ENCODE measurements around the gene KCNV2.

KCNV2 gene

DNA sequence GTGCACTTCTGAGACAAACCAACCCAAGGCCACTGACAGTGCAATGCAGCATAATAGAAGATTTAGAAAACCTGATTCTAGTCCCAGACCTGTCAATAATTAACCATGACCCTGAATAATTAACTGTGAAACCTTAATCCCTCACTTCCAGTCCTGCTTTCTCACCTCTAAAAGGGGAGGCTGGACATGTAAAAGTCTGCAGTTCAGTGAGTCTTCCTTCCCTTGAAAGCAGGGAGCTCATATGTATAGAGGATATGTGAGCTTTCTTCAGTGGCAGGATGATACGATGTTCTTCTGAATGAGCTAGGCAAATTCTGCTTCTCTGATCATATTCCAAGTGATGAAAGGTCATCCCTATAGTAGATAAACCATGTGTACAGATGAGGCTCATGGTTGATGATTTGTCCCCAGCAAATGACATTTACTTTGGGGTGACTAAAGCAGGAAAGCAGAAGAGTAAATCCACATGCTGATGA, 2.9 kb downstream of the KCNV2 start:
- no peak for DNase-seq (ENCODE audit: low read depth)

DNA sequence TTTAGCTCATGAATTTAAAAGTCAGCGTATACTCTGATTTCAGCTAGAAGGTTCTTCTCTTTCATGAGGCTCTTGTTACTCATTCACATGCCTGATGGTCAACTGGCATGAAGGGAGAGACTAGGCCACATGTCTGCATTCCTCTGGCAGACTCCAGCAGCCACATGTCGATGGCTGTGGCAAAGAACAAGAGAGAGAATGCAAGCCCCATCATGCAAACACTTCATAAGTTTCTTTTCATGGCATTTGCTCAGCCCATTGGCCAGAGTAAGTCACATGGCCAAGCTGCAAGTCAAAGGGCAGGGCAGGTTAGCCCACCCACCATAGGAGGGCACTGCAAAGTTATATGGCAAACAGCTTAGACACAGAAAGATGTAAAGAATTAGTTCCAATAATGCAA, 5.4 kb downstream of the KCNV2 start:
- peak; percentile 74 for DNase-seq (ENCODE audit: low read depth)

DNA sequence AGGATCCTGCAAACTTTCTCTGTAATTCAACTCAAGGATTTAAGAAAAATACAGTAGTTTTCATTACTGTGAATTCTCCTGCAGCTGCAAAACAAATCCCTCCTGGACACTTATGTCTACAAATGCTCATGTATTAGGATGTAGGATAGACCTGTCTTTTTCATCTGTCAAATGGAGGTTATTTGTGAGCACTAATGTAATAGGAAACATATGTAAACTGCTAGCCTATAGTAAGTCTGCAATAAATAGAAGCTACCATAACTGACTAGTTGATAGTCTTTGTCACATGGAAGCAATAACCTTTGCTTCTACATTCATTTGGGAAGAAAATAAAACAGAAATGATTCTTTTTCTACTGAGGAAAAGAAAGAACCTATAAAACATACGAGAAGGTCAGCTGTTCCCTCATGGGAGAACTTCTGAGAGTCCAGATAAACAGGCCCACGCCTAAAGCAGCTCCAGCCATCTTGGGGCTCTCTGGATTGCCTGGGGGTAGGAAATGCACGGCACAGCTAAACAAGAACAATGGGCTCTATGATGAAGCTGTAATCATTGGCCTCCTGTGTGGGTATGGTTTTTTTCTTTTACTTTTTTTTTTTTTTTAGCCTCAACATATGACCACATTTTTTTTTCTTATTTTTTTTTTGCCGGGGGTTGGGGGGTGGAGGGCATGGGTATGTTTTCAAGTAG, 6.2 kb downstream of the KCNV2 start:
- no peak for DNase-seq (ENCODE audit: low read depth)

DNA sequence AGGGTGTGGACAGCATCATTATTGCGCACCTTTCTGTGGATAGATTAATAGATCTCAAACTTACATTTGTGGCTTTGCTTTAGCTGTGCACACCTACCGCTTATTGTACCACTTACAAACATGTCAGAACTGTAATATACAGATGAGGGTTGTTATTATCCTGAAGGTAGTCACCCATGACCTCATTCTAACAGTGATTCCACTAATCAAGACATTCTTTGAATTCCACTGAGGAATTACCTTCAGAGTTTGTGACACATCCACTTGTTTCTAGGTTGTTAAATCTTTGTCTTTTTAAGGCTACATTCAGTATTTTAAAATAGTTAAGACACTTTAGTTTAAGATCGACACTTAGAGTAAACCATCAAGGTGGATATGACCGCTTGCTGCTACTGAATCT, 7.8 kb downstream of the KCNV2 start:
- DNase-seq (ENCODE audit: low read depth): no peak

DNA sequence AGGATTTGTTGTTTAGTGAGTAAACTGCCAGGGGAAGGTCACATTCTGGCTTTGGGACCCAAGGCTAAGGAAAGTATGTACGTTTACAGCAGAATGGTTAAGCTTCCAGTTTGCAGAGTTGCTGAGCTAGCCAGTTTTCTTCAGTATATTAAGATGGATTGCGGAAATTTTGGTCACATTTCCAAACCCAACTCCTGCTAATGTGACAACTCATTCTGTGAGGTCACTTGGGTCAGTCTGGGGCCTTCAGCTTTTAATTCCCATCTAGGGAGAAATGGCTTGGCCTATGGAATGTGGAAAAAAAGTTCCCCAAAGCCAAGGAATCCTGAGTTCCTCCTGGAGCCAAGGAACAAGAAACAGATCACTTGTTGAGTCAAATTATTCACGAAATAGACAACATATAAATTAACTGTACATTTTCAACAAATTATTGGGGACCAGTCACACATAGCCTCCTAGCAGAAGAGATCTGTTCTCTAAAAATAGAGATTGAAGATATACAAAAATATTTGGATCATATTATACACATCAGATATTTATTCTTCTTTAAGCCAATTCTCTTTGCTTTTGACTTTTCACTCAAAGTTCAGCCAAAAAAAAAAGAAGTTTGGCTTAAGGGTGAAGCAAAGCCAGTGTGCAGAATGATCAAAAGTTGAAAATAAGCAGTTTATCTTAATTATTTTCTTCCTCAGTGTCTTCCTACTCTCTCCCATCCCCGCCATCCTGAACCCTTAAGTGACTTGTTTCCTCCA, 8.8 kb downstream of the KCNV2 start:
- peak; percentile 37 for DNase-seq (ENCODE audit: low read depth)

DNA sequence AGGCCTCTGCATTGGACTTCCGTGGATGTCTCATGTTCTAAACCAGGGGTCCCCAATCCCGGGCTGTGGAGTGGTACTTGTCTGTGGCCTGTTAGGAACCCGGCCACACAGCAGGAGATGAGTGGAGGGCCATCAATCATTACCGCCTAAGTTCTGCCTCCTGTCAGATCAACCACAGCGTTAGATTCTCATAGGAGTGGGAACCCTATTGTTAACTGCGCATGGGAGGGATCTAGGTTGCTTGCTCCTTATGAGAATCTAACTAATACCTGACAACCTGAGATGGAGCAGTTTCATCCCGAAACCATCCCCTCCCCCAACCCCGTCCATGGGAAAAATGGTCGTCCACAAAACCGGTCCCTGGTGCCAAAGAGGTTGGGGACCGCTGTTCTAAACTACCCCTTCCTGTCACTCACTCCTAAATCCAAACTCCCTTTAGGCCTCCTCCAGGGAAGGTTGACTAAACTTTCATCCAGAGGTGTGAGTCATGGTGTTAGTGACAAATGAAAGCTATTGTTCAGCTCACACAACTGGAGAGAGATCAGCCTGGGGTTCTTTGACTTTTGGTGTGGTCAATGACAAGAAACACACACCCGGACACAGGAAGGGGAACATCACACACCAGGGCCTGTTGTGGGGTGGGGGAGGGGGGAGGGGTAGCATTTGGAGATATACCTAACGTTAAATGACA, 9.5 kb downstream of the KCNV2 start:
- peak; percentile 32 for DNase-seq (ENCODE audit: low read depth)

DNA sequence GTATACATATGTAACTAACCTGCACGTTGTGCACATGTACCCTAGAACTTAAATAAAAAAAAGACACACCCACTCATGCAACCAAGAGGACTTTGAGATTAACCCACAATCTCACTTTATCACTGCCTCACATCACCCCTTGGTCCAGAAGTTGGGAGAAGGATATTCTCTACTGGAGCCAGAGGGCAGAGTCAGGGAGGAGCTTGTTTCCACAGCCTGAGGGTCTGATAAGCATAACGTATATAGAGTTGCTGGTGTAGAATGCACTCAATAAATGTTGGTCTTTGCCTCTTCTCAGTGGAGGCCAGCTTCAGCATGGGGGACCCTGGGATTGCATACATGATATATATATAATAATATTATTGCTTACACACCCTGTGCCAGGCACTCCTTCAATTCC, 10.1 kb downstream of the KCNV2 start:
- no peak for DNase-seq (ENCODE audit: low read depth)

DNA sequence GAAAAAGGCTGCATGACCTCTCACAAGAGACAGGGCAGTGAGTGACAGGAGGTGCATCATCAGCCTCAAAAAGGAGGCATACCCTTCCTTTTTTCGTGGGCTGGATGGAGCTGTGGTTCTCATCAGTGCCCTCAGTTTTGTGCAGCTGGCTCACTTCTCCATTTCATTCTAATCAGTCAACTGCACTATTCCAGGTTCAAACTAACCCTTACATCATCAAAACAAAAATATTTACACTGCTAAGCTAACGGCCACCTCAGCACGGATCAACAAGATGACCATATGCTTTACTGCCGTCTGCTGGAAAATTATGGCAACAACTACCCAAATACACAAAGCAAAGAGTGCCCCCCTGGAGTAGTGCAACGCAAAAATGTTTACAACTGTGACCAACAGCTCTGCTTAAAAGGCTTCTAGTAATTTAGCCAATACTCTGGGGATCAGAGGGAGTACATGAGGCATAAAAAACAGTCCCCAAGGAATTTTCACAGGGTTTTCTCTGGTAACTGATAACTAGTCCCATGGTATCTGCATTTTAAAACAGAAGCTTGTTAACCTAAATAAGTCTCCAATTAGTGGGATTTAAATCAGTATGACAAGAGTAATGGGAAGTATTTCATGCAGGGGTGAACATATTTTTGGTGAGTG, 10.8 kb downstream of the KCNV2 start:
- peak; percentile 61 for DNase-seq (ENCODE audit: low read depth)

DNA sequence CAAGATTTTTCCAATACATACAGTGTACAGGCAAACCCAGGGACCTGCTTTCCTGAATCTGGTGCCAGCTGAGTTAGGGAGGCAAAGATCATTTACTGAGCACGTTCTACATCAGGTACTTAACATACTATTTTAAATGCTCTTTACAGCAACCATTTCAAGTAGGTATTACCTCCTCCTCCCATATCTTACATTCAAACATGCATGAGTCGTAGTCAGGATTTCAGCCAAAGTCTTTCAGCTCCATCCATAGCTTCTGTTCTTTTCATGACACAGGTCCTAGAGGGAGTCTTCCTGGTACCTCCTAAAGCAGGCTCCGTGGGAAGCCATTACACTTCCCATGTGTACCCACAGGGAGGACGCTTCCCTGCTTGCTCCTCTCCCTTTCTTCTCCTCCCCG, 11.7 kb downstream of the KCNV2 start:
- peak; percentile 52 for DNase-seq (ENCODE audit: low read depth)

DNA sequence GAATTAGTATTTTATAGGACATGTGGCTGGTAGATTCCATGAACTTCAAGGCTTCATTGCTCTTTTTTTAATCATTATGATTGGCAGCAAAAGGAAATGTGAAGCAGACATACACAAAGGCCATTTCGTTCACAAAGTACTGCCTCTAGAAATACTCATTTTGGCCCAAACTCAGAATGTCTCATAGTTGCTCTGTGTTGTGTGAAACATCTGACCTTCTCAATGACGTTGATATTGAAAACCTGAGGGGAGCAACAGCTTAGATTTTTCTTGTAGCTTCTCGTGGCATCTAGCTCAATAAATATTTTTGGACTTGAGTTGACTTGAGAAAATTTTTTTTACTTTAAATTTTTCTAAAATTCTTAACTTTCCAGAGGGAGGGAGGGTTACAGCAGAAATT, 12.4 kb downstream of the KCNV2 start:
- peak; percentile 25 for DNase-seq (ENCODE audit: low read depth)

DNA sequence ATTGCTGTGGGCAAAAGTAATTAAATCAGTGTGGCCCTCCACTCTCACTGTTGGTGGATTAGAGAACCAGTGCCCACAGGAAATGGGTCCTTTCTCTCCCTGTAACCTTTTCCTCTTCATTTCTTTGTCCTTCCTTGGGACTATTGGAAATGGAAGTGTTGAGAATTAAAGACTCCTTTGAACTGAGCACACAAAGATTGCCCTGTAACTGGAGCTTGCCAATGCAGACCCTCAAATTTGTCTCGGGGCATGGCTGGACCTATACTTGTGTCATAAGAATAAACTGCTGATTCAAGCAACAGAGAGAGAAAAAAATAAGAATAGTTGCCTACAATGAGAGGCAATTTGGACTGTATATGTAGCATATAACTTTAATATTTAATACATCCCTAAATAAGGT, 13.7 kb downstream of the KCNV2 start:
- DNase-seq (ENCODE audit: low read depth): no peak

DNA sequence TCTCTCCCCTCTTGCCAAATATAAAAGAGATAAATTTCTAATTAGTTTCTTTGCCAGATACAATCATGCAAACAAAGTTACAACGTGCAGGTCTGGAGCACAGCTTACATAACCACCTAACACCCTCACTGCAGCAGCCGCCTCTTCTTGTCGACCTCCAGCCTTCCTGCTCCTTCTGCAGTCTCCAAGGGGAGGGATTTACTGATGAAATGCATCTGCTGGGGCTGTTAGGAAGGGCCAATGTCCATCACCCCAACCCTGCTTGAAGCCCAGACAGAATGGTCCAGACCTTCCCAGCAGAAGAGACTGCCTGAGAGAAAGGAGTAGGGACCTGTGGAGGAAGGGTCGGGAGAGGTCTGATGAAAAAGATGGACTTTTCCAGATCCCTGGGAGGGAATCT, 15.2 kb downstream of the KCNV2 start:
- DNase-seq (ENCODE audit: low read depth): no peak

DNA sequence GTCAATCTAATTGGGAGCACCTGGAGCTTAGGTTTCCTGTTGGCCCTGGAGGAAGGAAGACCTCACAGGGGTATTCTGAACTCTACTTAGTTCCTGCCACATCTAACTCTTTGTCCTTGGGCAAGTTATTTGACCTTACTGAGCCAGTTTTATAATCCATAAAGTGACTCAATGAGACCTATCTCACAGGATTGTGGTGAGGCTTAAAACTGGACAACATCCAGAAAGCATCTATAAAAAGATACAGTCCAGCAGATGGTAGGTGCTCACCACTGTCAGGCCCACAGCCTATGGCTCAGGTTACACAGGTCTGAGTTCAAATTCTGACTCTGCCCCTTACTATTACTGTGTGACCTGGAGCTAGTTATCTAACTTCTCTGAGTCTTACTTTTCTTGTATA, 23.3 kb downstream of the KCNV2 start:
- peak; percentile 68 for DNase-seq (ENCODE audit: low read depth)

DNA sequence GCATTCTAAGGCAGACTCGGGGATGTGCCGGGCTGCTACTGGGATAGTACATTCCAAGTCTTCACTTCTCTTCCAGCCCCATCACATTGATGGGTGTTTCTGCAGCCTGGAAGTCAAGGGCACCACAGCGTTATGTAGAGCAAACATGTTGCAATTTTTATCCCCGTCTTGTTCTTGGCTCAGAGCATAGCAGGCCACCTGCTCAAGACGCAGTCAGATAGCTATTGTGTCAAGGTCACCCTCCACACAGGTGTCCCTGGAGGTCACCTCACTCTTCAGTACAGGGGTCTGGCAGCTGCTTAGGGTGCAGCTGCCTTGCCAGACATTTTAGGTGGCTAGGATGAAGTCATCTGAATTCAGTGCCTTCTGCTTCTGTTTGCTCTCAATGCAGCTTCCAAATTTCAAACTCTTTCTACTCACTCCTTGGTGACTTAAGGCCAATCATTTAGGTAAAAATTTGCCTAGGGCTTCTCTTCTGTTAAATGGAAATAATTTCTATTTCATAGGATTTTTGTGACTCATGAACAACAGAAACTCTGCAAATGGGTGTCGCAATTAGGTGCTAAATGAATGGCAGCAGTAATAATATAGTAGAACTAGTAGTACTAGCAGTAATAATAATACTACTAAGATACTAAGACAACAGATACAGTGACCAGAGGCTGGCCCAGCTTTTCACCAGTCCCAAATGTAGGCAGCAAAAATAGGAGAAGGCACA, 24.3 kb downstream of the KCNV2 start:
- DNase-seq (ENCODE audit: low read depth): no peak

DNA sequence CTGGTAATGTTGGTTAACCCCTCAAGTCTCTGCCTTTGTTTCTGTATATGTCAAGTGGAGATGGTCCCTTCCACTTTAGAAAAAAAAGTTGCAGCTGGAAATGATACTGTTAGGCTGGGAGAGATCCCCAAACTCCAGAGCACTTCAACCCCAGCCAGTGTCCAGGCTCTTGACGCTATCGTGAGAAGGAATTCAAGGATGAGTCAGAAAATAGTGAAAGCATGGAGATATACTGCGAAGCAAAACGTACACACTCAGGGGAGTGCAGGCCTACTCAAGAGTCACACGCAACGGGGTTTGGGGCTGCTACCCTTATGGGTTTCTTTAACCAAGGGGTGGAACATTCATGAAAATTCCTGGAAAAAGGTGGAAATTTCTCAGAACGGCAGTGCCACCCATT, 24.9 kb downstream of the KCNV2 start:
- peak; percentile 27 for DNase-seq (ENCODE audit: low read depth)

DNA sequence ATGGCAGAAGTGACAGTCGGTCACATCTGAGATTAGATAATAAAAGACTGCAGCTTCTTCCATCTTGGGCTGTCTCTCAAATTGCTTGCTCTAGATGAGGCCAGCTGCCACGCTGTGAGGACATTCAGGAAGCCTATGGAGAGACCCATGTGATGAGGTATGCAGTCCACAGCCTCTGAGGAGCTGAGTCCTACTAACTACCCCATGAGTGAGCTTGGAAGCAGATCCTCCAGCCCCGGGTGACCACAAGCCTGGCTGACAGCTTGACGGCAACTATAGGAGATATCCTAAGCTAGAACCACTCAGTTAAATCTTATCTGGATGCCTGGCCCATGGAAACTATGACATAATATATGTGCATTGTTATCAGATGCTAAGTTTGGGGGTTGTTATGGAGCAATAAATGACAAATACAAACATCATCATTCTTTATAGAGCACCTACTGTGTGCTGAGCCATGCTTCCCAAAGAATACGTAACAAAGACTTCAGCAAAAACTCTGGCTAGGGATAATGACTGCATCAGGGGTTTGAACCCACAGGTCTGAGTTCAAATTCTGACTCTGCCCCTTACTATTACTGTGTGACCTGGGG, 26.7 kb downstream of the KCNV2 start:
- DNase-seq (ENCODE audit: low read depth): no peak

DNA sequence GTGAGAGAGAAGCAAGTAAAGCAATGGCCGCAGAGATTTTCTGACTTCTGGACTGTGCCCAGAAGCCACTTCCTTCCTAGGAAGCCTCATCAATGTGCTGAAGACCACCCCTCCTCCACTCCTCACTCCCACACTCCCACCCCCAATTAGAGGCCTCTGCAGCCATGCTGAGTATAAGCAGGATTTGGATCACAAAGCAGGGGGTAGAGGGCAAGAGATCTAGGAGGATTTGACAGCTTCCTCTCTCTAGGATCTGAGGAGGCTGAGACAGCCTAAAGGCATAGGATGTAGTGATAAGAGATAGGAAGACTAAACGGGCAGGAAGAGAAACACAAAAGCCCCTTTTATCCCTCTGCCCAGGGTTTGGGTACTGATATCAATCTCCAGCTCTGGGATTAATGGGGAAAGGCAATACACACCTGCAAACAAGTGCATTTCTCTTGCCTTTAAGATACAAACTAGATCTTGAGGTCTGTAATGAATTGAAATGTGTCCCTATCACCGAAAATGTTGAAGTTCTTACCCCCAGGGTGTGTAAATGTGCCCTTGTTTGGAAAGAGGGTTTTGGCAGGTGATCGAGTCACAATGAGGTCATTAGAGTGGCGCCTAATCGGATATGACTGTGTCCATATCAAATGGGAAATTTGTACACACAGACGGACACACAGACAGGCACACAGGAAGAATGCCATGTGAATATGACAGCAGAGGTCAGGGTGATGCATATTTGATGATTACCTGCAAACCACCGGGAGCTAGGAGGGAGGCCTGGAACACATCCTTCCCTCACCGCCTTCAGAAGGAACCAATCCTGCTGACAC, 28.5 kb downstream of the KCNV2 start:
- no peak for DNase-seq (ENCODE audit: low read depth)

DNA sequence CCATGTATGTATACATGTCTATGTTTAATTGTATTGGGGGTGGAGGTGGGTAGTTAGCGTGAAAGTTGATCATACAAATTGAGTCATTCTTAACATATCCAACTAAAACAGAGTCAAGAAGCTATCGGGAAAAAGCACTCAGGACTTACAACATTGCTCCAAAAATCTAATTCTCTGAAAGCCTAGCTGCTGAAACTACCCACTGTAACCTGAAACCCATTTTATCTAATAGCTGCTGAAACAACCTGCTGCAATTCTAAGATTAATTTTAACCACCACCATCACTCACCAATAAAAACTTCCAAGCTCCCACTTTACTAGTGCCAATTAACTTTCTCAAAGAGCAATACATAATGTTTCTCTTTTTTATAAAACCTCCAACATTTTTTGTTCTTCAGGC, 32.2 kb downstream of the KCNV2 start:
- no peak for DNase-seq (ENCODE audit: low read depth)

DNA sequence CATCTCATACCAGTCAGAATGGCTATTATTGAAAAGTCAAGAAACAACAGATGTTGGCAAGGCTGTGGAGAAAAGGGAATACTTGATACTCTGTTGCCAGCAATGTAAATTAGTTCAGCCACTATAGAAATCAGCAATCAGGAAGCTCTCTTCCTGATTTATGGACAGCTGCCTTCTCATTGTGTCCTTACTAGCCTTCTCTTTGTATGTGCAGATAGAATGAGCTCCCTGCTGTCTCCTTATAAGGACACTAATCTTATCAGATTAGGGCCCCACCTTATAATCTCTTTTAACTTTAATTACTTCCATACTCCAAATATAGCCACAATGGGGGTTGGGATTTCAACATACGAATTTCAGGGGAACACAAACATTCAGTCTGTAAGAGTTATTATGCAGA, 38.0 kb downstream of the KCNV2 start:
- no peak for DNase-seq (ENCODE audit: low read depth)

DNA sequence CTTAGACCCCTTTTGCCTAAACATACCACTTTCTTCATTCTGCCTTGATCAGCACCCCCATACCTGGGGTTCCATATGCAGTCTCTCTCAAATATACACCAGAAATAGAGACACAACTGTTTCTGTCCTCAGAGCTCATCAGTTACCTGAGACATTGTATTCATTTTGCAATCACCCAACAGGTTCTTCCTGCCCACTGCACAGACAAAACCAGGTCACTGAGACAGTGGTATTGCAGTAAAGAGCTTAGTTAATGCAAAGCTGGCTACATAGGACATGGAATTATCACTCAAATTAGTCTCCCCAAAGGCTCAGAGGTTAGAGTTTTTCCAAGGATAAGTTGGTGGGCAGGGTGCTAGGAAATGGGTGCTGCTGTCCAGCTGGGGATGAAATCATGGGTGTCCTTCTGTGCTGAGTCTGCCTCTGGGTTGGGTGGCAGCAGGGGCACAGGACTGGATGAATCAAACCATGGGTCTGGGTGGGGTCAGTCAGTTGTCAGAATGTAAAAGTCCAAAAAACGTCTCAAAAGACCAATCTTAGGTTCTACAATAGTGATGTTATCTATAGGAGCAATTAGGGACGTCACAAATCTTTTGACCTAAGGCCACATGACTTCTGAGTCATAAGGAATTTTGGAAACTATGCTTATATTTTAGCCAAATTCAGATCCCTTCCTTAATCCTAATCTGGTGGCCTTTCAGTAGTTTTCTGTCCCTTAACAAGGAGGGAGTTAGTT, 41.0 kb downstream of the KCNV2 start:
- DNase-seq (ENCODE audit: low read depth): peak; percentile 46

All from EH (cell line).